GM23338 (cell line): ENCODE results near the gene WWC1. TPM values are rescaled to one million over a fixed set of nuclear protein-coding genes. Genes with fewer than 3 reads are reported as not detected.
A peak's percentile ranks its signal among the peaks of the same experiment; 100 is the strongest.

Experiments used
- ATAC-seq: fragments of 200-7000 bp; cut with Tn5 transposase; 3 replicates; pipeline ENCODE4 v1.9.1; 2020
- DNase-seq: peaks from one replicate; pipeline ENCODE4 v3.0.0-alpha.2; 2015; ENCODE audit warnings: low spot score
- H2AFZ ChIP-seq: fragments of 200-600 bp; sonication (generic); 2 replicates; pipeline ENCODE4 v1.8.0; 2016; ENCODE audit warnings: antibody characterized with exemption, mild to moderate bottlenecking, moderate library complexity
- H3F3A ChIP-seq: fragments of 200-600 bp; sonication (generic); replicated peaks from 2 replicates; pipeline ENCODE4 v1.8.0; 2017; ENCODE audit warnings: antibody characterized with exemption, mixed run types, low read depth
- H3K27ac ChIP-seq: fragments of 200-600 bp; sonication (generic); 2 replicates; pipeline ENCODE4 v1.6.1; 2016; ENCODE audit warnings: low read depth
- H3K27me3 ChIP-seq: fragments of 200-600 bp; sonication (generic); 2 replicates; pipeline ENCODE4 v1.8.0; 2016; ENCODE audit warnings: mild to moderate bottlenecking, mixed run types, moderate library complexity; ENCODE audit not compliant: insufficient read depth
- H3K36me3 ChIP-seq: fragments of 200-600 bp; sonication (generic); 2 replicates; pipeline ENCODE4 v1.8.0; 2016; ENCODE audit warnings: mild to moderate bottlenecking; ENCODE audit not compliant: insufficient read depth
- H3K4me1 ChIP-seq: fragments of 200-600 bp; sonication (generic); 2 replicates; pipeline ENCODE4 v1.8.0; 2016; ENCODE audit warnings: mild to moderate bottlenecking, moderate library complexity; ENCODE audit not compliant: insufficient read depth
- H3K4me2 ChIP-seq: fragments of 200-600 bp; sonication (generic); 2 replicates; pipeline ENCODE4 v1.7.1; 2017; ENCODE audit warnings: mixed run types
- H3K4me3 ChIP-seq: fragments of 200-600 bp; sonication (generic); 2 replicates; pipeline ENCODE4 v1.6.1; 2016; ENCODE audit warnings: mixed run types
- H3K79me2 ChIP-seq: fragments of 200-600 bp; sonication (generic); replicated peaks from 2 replicates; pipeline ENCODE4 v1.8.0; 2017; ENCODE audit warnings: mild to moderate bottlenecking; ENCODE audit not compliant: insufficient read depth
- H3K9me2 ChIP-seq: fragments of 200-600 bp; sonication (generic); 2 replicates; pipeline ENCODE4 v1.8.0; 2017; ENCODE audit not compliant: insufficient read depth
- H4K20me1 ChIP-seq: fragments of 200-600 bp; sonication (generic); replicated peaks from 2 replicates; pipeline ENCODE4 v1.8.0; 2017; ENCODE audit warnings: mild to moderate bottlenecking; ENCODE audit not compliant: insufficient read depth
- H3K27ac Mint-ChIP-seq: 2 replicates; pipeline ENCODE4 v1.8.0; 2020; ENCODE audit warnings: inconsistent platforms, mild to moderate bottlenecking, moderate library complexity, mixed read lengths
- H3K27me3 Mint-ChIP-seq: 3 replicates; pipeline ENCODE4 v1.8.0; 2022; ENCODE audit warnings: low read depth, mild to moderate bottlenecking, moderate library complexity, mixed read lengths, inconsistent platforms; ENCODE audit not compliant: insufficient read depth, poor library complexity
- H3K36me3 Mint-ChIP-seq: 3 replicates; pipeline ENCODE4 v1.8.0; 2021; ENCODE audit warnings: low read depth, mild to moderate bottlenecking, inconsistent platforms, moderate library complexity, mixed read lengths
- H3K4me1 Mint-ChIP-seq: 3 replicates; pipeline ENCODE4 v1.8.0; 2020; ENCODE audit warnings: mild to moderate bottlenecking, inconsistent platforms, mixed read lengths
- H3K4me3 Mint-ChIP-seq: 3 replicates; pipeline ENCODE4 v1.8.0; 2021; ENCODE audit warnings: moderate library complexity, mild to moderate bottlenecking, inconsistent platforms, mixed read lengths
- H3K9me3 Mint-ChIP-seq: 3 replicates; pipeline ENCODE4 v1.8.0; 2020; ENCODE audit warnings: moderate library complexity, mild to moderate bottlenecking, inconsistent platforms, mixed read lengths
- CREB1 ChIP-seq: fragments of 250-450 bp; sonication (Bioruptor Pico); IDR thresholded peaks from 2 replicates; pipeline ENCODE4 v1.5.0; 2020; ENCODE audit warnings: low read depth, mild to moderate bottlenecking, moderate library complexity
- EZH2phosphoT487 ChIP-seq: fragments of 200-600 bp; sonication (generic); IDR thresholded peaks from one replicate; pipeline ENCODE4 v1.8.1; 2018; ENCODE audit warnings: antibody characterized with exemption; ENCODE audit not compliant: unreplicated experiment
- NANOG ChIP-seq: IDR thresholded peaks from 2 replicates; pipeline ENCODE4 v1.6.1; 2016; ENCODE audit warnings: antibody characterized with exemption, borderline replicate concordance
- POLR2AphosphoS5 ChIP-seq: IDR thresholded peaks from 2 replicates; pipeline ENCODE4 v1.6.1; 2016; ENCODE audit warnings: antibody characterized with exemption, low read depth
- REST ChIP-seq: IDR thresholded peaks from one replicate; pipeline ENCODE4 v1.6.1; 2018; ENCODE audit warnings: antibody characterized with exemption; ENCODE audit not compliant: unreplicated experiment
- STAT1 ChIP-seq: IDR thresholded peaks from one replicate; pipeline ENCODE4 v1.6.1; 2016; ENCODE audit warnings: antibody characterized with exemption; ENCODE audit not compliant: unreplicated experiment
- ZNF114 ChIP-seq: fragments of 250-450 bp; sonication (Bioruptor Pico); IDR thresholded peaks from 2 replicates; pipeline ENCODE4 v1.5.0; 2020; ENCODE audit warnings: mild to moderate bottlenecking, moderate library complexity
- ZNF331 ChIP-seq: fragments of 250-450 bp; sonication (Bioruptor Pico); IDR thresholded peaks from 2 replicates; pipeline ENCODE4 v1.5.0; 2020; ENCODE audit warnings: low read depth, mild to moderate bottlenecking, moderate library complexity
- polyA plus RNA-seq: library from polyadenylated mRNA; unstranded; fragments of >200 nt; fragmentation: Nextera tagmentation; extraction: Ambion mirVana; gene quantifications from 2 replicates; pipeline ENCODE4 v1.2.1, GENCODE V29; 2016
- total RNA-seq: library from RNA; depleted of rRNA; stranded (reverse); fragments of >200 nt; shearing (Covaris generic); gene quantifications from 2 replicates; pipeline ENCODE4 v1.2.3, GENCODE V29; 2014
- TF ChIP-seq, protein P1 (sequence below), 2 experiments: fragments of 200-600 bp in 1 of 2; sonication (generic) in 1 of 2; conservative IDR thresholded peaks; 2 replicates each; pipeline versions ENCODE4 v1.5.1 to v1.6.1; 2016 to 2017; ENCODE audit warnings: antibody characterized with exemption in 2 of 2, low read depth in 2 of 2, mild to moderate bottlenecking in 2 of 2, moderate library complexity in 1 of 2

The WWC1 gene
- total and polyA plus RNA-seq, 2 experiments from 2014 or later = 25.4 to 27.8 TPM

DNA sequence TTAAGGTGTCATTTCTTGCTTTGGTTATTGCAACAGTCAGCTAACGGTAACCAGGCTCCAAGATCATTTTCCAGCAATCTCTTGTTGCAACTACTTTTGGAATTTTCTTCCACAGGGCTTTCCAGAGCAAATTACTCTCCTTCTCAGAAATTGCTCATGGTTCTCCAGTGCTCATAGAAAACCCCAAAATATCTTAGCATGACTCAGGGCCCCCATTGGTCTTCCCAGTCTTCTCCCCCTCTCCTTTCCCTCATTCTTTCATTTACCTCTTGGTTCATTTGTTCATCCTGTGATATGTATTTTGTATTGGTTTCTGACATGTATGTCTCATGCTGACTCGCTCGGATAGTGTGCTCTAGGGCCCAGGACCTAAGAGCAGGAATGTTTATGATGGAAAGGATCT, 35.6 kb downstream of the WWC1 start (continued):
- TF ChIP-seq REST (no peak), CREB1 (CRISPR knock-in tag) (no peak), POLR2AphosphoS5 (no peak)

- peaks cover 8% of the 10 kb centered on the region for H3F3A ChIP-seq
- DNase-seq (no peak), ATAC-seq (no peak)
- H3K27ac ChIP-seq = no peak overlapping the region
- TF ChIP-seq, protein P1, sequence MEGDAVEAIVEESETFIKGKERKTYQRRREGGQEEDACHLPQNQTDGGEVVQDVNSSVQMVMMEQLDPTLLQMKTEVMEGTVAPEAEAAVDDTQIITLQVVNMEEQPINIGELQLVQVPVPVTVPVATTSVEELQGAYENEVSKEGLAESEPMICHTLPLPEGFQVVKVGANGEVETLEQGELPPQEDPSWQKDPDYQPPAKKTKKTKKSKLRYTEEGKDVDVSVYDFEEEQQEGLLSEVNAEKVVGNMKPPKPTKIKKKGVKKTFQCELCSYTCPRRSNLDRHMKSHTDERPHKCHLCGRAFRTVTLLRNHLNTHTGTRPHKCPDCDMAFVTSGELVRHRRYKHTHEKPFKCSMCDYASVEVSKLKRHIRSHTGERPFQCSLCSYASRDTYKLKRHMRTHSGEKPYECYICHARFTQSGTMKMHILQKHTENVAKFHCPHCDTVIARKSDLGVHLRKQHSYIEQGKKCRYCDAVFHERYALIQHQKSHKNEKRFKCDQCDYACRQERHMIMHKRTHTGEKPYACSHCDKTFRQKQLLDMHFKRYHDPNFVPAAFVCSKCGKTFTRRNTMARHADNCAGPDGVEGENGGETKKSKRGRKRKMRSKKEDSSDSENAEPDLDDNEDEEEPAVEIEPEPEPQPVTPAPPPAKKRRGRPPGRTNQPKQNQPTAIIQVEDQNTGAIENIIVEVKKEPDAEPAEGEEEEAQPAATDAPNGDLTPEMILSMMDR (conservative IDR thresholded peaks at IDR 0.05; ENCODE audit: low read depth in 2 of 2) = no peak
- TF ChIP-seq NANOG (no peak), ZNF331 (CRISPR knock-in tag) (no peak), REST (no peak), EZH2phosphoT487 (no peak), STAT1 (no peak), POLR2AphosphoS5 (no peak), ZNF114 (CRISPR knock-in tag) (no peak)
- H3K27ac Mint-ChIP-seq = no peak overlapping the region
- no peak overlapping the region for H3K4me3 Mint-ChIP-seq
- peaks cover 3% of the 10 kb centered on the region for H3K27me3 Mint-ChIP-seq
- H3K27me3 ChIP-seq = no peaks in the 10 kb centered on the region
- no peaks in the 10 kb centered on the region for H3K9me3 Mint-ChIP-seq
- no peak overlapping the region for H2AFZ ChIP-seq
- peaks cover 51% of the 10 kb centered on the region for H3K4me1 ChIP-seq
- H3K79me2 ChIP-seq = peaks cover 68% of the 10 kb centered on the region
- 0 out of 2 replicates have a peak overlapping the region, but pooled peaks have one; percentile 68 for H3K4me2 ChIP-seq
- no peak overlapping the region for H3K4me3 ChIP-seq
- peaks cover 13% of the 10 kb centered on the region; the same call in 1 of the 2 replicates for H4K20me1 ChIP-seq
- no peaks in the 10 kb centered on the region for H3K36me3 ChIP-seq
- no peaks in the 10 kb centered on the region for H3K36me3 Mint-ChIP-seq
- peaks cover 61% of the 10 kb centered on the region for H3K4me1 Mint-ChIP-seq
- H3K9me2 ChIP-seq = no peaks in the 10 kb centered on the region
Measured at GRCh38 chr5:168327451-168327850, 36.0 kb downstream of the WWC1 start.
